BJ (cell line): ENCODE results near the gene DNAH1. TPM values are rescaled to one million over a fixed set of nuclear protein-coding genes. Genes with fewer than 3 reads are reported as not detected.

ENCODE experiments used
- CTCF ChIA-PET: fragments of 350-600 bp; formaldehyde crosslinking; extraction: SDS; loops from one replicate; lab custom pipeline; 2021; ENCODE audit warnings: antibody characterized with exemption, inconsistent platforms; lab: Yijun Ruan, JAX
- POLR2A ChIA-PET: fragments of 300-600 bp; sonication (Branson Sonifier 250); formaldehyde crosslinking; extraction: SDS; loops from one replicate; lab custom pipeline; 2021; ENCODE audit warnings: antibody characterized with exemption; lab: Charles Lee
- DNase-seq: peaks from one replicate; pipeline ENCODE4 v3.0.0-alpha.2; 2011; ENCODE audit warnings: low read depth
- H3K27me3 ChIP-seq: 2 replicates; pipeline ENCODE4 v1.6.0; 2011; ENCODE audit warnings: low read length; ENCODE audit not compliant: control insufficient read depth, insufficient read depth
- H3K36me3 ChIP-seq: 2 replicates; pipeline ENCODE4 v1.5.1; 2011; ENCODE audit warnings: low read length; ENCODE audit not compliant: control insufficient read depth, insufficient read depth
- H3K4me3 ChIP-seq: 2 replicates; pipeline ENCODE4 v1.5.1; 2011; ENCODE audit warnings: low read depth, mild to moderate bottlenecking, control low read depth, low read length
- CTCF ChIP-seq: IDR thresholded peaks from 2 replicates; pipeline ENCODE4 v1.5.1; 2011; ENCODE audit warnings: low read depth, mild to moderate bottlenecking, control low read depth, inconsistent platforms, low read length, moderate library complexity; ENCODE audit not compliant: insufficient read depth
- polyA plus RNA-seq: library from polyadenylated mRNA; depleted of rRNA; stranded (reverse); fragments of >200 nt; gene quantifications from 2 replicates; pipeline ENCODE4 v1.2.3, GENCODE V29; 2011

The DNAH1 gene
- polyA plus RNA-seq, 1 experiment: 4.8 TPM

DNA sequence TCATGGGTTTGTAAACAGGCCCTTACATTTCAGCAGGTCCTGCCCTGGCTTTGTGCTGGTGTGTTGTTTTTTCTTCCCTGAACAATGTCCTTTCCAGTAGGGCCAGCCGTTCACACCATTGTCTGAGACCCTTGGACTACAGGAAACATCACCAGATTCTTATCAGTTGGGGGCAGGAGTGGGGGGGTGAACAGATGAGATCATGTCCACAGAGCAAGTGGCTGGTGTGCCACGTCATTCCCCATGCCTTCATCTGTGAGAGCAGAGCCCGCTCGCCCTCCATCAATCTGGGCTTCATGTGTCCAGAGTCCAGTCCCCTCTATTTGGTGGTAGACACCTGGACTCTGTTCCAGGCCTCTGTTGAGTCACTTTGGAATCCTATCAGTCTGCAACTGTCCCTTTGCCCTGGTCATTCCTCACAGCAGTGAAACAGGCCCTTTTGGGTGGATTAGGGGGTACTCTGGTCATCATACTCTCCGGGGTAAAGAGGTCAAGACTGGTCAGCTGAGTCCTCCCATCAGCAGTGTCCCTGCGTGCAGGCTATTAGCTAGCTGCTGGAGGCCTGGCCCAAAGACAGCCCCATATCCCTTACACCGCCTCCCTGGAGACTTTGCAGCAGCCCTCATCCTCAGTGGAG is 113.8 kb downstream of the DNAH1 start:
- CTCF ChIA-PET: interaction anchor here (1.5 to 16.0 kb wide), 6 partner anchors 8 to 39 kb away, joined by 3 to 445 read pairs (median 22); partner anchors contain the start of genes SEMA3G and TNNC1
- Histone ChIP-seq H3K36me3 (no peaks in the 10 kb centered on the region), H3K27me3 (peaks cover 7% of the 10 kb centered on the region), H3K4me3 (no peak overlapping the region)
- no peak for TF ChIP-seq CTCF
- no peak for DNase-seq
- POLR2A ChIA-PET: no interaction called here

- Histone ChIP-seq H3K36me3 (no peaks in the 10 kb centered on the region), H3K27me3 (peaks cover 9% of the 10 kb centered on the region), H3K4me3 (no peak overlapping the region)
- ChIA-PET CTCF (interaction anchor here (0.8 to 16.0 kb wide), 3 partner anchors 9 to 18 kb away, joined by 3 to 445 read pairs (median 3); partner anchors contain the start of genes SEMA3G and TNNC1), POLR2A (no interaction called here)
- no peak for TF ChIP-seq CTCF
- no peak for DNase-seq
Measured at GRCh38 chr3:52430416-52430810, 114.3 kb downstream of the DNAH1 start.

GRCh38 chr3:52431459-52432223 is 115.5 kb downstream of the DNAH1 start:
- H3K4me3 ChIP-seq: no peak overlapping the region
- ChIA-PET CTCF (interaction anchor here (0.6 to 16.0 kb wide), 7 partner anchors 8 to 260 kb away, joined by 3 to 445 read pairs (median 3); partner anchors contain the start of genes SEMA3G and TNNC1), POLR2A (no interaction called here)
- H3K36me3 ChIP-seq: no peaks in the 10 kb centered on the region
- no peak for TF ChIP-seq CTCF
- DNase-seq: no peak
- peaks cover 9% of the 10 kb centered on the region for H3K27me3 ChIP-seq

DNA sequence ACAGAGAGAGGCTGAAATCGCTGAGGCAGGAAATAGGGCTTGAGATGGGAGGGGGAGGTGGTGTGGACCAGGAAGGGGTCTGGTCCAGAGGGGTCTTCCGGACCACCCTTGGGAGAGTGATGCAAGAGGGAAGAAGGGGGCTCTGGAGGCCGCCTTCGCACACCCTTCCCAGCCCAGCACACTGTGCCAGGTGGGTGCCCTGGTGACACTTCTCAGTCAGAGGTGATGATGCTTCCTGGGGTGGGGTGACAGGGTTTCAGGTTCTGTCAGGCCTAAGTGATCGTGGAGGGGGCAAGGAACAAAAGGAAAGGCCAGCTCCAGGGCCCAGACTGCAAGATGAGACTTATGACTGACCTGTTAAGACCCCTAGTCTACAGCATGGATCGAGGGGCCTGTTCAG is 116.1 kb downstream of the DNAH1 start:
- ChIA-PET POLR2A (no interaction called here), CTCF (interaction anchor here (1.1 to 16.0 kb wide), 2 partner anchors 16 to 20 kb away, joined by 3 to 445 read pairs; partner anchors contain the start of genes SEMA3G and TNNC1)
- no peak for TF ChIP-seq CTCF

GRCh38 chr3:52432691-52433141 is 116.6 kb downstream of the DNAH1 start:
- no peak overlapping the region for H3K4me3 ChIP-seq
- DNase-seq: no peak
- no peaks in the 10 kb centered on the region for H3K36me3 ChIP-seq
- CTCF ChIA-PET: interaction anchor here (1.0 to 16.0 kb wide), 3 partner anchors 8 to 21 kb away, joined by 3 to 445 read pairs (median 4); partner anchors contain the start of genes SEMA3G and TNNC1
- POLR2A ChIA-PET: no interaction called here
- peaks cover 9% of the 10 kb centered on the region for H3K27me3 ChIP-seq
- no peak for TF ChIP-seq CTCF

More for the DNA sequence above, 116.1 kb downstream of the DNAH1 start:
- DNase-seq: no peak
- Histone ChIP-seq H3K27me3 (peaks cover 9% of the 10 kb centered on the region), H3K4me3 (no peak overlapping the region), H3K36me3 (no peaks in the 10 kb centered on the region)
